ENCODE results near the gene TRANK1.
"Not testable (repeated sequence)": the region's sequence is repeated elsewhere in the genome, so short reads cannot be mapped to it uniquely, and the experiment has no call there.

Gene TRANK1

GRCh38 chr3:36956155-36956554 lies 11.3 kb upstream of the TRANK1 start:
- no peak for DNase-seq

GRCh38 chr3:36954452-36955134 lies 9.7 kb upstream of the TRANK1 start:
- DNase-seq = no peak

DNA sequence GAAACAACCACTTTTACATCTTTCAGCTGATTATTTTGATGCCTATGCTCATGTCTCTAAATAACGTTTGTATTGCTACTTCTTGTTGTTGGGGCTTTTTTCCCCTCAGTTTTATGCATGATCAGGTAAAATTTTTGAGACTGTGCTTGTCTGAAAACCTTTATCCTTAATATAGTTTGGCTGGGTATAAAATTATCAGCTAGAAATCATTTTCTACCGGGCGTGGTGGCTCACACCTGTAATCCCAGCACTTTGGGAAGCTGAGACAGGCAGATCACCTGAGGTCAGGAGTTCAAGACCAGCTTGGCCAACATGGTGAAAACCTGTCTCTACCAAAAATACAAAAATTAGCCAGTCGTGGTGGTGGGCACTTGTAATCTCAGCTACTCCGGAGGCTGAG lies 3.0 kb upstream of the TRANK1 start:
- DNase-seq = not testable (repeated sequence)

- no peak for DNase-seq
These were observed 603 bp upstream of the TRANK1 start for GRCh38 chr3:36945333-36945980.

DNA sequence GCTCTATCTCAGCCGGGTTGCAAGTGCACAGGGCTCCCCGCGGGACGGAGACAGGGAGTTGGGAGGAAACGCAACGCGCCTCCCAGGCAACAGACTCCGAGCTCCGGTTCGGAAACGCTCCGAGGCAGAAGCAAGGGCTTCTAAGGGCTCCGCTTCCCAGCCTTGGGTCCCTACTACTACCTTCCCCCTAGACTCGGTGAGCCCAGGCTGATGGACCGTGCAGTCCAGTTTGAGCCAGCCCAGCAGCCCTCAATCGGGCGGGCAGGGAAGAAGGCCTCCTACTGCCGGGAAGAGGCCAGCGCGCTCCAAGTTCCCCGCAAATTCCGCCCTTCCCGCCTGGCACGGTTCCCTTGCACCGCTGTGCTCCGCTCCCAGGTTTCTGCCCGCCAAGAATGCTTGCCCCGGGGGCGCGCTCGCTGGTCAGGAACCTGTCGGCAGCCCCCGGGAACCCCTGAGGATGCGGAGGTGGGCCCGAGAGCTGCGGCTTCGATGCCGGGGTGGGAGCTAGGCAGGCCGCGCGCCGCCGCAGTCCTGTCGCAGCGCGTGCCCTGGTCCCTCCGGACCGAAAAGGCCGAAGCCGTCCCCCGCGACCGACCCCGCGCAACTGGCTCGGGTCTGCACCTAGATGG lies 728 bp downstream of the TRANK1 start:
- no peak for DNase-seq

GRCh38 chr3:36943601-36944000 lies 1.3 kb downstream of the TRANK1 start:
- DNase-seq = no peak

DNA sequence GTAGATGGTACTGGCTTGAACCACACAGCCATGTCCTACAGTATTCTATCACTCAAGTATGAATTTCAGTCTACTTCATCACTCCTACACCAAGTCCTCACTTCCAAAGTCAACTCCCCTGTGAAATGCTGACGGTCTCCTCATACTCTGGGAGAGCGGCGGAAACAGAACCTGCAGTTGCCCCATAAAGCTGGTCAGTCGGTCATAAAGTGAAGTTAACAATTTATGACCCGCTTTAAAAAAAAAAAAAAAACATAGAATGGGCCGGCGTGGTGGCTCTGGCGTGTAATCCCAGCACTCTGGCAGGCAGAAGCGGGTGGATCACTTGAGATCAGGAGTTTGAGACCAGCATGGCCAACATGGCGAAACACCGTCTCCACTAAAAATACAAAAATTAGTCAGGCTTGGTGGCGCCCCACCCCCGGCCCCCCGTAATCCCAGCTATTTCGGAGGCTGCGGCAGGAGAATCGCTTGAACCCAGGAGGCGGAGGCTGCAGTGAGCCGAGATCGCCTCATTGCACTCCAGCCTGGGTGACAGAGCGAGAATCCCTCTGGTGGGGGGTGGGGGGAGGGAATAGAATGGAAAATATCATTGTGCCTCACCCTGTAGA lies 2.1 kb downstream of the TRANK1 start:
- no peak for DNase-seq

- DNase-seq = no peak
These were observed 3.2 kb downstream of the TRANK1 start for GRCh38 chr3:36941658-36942057.

DNA sequence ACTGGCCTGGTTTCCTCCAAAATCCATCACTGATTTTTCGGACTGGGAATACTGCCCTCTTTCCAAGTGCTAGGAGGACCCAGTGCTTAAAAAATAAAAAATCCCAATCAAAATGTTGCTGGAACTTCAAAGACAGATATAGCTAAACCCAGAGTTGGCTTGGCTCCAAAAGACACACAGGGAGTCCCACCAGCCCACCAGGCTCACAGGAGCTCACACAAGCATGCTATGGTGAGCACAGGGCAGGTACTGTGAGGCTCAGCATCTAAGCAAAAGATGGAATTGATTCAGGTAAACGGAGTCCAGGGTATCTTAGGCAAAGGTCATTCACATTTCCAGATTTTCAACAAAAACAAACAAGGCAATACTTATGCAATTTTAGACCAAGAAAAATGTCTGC lies 3.7 kb downstream of the TRANK1 start:
- no peak for DNase-seq

DNA sequence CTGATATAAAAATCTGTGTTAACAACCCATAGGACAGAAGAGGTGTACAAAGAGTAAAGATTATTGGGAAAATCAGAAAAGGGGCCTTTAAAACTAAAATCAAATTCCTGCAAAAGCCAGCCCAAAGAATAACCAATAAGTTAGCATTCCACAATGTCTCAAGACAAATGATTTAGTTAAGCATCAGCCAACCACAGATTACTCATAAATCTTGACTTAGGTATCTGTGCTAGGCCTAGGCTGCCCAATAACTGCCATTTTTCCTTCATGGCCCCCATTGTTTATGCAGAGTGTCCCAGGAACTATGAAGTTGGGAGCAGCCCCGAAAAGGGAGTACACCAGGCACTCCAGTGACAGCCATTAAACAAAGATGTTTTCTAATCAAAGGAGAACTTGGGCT lies 7.4 kb downstream of the TRANK1 start:
- DNase-seq = no peak

GRCh38 chr3:36933540-36934296 lies 11.1 kb downstream of the TRANK1 start:
- DNase-seq = no peak

- DNase-seq = not testable (repeated sequence)
These were observed 13.4 kb downstream of the TRANK1 start for GRCh38 chr3:36931424-36931823.

- no peak for DNase-seq
These were observed 16.6 kb downstream of the TRANK1 start for GRCh38 chr3:36928220-36928619.

DNA sequence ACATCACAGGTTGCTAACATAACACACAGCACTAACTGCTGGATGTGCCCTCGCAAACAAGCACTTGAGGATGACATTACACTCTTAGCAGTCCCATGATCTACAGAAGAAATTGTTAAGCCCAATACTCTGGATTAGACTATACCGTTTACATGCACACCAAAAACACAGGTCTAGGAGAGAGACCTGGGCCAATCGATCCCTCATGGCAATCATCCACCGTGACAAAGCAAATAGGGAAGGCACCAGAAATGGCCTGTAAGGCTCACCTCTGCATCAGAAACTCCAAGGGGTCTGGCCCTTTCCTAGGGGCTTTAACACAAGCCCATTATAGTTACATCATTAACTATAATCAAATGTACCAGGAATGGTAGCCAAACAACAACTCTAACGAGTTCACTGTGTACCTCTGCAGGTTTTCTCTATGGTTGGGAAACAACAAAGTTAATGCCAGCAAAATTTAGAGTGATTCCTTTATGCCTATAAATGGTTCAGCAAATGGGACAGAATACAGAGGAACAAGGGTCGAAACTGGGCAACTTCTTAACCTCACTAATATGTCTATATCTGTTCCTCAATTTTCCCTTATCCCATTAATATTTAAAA lies 18.5 kb downstream of the TRANK1 start:
- DNase-seq = no peak

DNA sequence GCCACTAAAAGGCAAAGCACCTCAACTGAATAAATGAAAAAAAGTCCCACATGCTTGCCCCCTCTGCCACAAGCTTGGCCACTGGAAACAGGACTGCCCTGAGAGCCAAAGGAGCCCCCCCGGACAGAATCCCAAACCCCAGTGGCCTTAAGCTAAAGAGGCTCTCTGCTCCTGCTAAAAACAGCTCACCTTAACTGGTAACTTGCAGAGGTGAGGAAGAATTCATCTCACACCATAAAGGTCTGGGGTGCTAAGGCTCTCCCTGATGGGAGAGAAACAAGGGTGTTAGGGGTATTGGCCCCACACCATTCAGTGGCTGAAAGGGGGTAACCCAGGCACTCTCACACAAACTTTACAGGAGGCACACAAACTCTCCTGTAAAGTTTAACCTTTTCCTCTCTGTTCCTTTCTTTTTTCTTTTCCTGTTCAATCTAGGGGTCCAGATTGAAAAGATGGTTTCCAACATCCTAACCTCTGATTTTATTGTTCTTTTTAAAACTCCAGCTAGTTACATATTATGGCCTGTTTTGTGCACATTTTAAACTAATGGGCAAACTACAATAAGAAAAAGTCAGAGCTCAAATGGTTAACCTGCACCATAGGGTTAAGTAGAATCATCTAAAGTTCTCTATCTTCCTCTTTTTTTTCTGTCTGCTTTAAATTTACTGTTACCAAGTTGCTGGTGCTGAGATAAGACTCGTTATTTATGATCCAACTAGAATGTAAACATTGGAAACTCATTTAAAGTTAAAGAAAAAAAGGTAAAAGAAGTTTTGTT lies 19.9 kb downstream of the TRANK1 start:
- DNase-seq = no peak

- DNase-seq = no peak
These were observed 20.7 kb downstream of the TRANK1 start for GRCh38 chr3:36923981-36924743.

DNA sequence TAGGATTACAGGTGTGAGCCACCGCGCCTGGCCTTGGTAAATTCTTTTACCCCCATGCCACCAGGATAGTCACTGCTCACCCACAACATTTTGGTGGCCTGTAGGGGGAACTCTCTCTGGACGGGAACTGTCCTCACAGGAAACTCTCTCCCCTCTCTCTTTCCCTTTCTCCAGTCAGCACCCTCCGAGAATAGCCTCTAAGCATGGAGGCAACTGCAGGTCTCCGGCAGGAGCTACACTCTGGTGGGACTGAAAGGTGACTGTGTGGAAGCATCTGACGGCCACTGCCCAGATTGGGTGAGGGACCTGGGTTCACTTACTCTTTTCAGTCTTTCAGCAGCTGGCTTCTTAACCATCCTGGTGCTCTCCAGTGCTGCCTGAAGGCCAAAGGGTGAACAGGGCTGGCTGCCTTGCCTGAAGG lies 21.3 kb downstream of the TRANK1 start:
- no peak for DNase-seq

- DNase-seq = no peak
These were observed 23.8 kb downstream of the TRANK1 start for GRCh38 chr3:36920884-36921567.

DNA sequence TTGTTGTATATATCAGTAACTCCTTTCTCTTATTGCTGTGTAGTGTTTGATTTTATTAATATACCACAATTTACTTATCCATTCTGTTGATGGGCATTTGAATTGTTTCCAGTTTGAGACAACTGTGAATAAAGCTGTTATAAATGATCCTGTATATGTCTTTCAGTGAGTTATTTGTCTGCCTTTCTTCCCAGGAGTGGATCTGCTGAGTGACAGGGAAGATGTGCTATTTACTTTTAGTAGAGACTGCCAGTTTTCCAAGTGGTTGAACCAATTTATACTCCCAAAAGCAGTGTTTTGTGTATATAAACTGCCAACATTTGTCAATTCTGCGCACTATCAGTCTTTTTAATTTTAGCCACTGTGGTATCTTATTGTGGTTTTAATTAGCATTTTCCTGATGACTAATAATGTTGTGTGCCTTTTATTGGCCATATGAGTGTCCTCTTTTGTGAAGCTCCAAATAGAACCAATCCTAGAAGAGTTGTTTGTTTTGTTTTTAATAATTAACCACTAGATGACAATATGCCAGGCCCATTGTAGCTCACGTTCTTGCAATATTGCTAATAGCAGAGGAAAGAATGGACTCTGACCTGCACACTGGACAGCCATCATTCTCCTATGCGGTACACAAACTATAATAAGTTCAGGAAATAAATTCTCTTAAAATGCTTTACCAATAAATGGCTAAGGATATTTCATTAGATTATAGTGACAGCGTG lies 25.3 kb downstream of the TRANK1 start:
- DNase-seq = no peak

DNA sequence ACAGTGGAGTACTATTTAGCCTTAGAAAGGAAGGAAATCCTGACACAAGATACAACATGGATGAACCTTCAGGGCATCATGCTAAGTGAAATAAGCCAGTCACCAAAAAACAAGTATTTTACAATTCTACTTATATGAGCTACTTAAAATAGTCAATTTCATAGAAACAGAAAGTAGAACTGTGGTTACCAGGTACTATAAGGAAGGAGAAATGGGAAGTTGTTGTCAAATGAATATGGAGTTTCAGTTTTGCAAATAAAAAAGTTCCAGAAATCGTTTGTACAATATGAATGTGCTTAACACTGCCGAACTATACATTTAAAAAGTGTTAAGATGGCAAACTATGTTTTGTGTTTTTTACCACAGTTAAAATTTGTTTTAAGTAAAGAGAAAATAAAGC lies 26.8 kb downstream of the TRANK1 start:
- no peak for DNase-seq
